ENCODE measurements around the gene CADPS. TPM values are rescaled to one million over a fixed set of nuclear protein-coding genes. Genes with fewer than 3 reads are reported as not detected.

Gene CADPS
- total and polyA plus RNA-seq, 4 donors, result 0.13 to 3.6 (median 0.49) TPM

- Histone ChIP-seq H3K4me1 (ENCODE audit: control insufficient read depth in 5 of 5, insufficient read depth in 5 of 5, low read length in 5 of 5) (no peaks in the 10 kb centered on the region), H3K9ac (ENCODE audit: insufficient read depth in 1 of 2, low read length in 2 of 2) (no peak overlapping the region), H3K36me3 (ENCODE audit: control insufficient read depth in 4 of 4, insufficient read depth in 4 of 4, low read length in 4 of 4) (no peaks in the 10 kb centered on the region), H3K27ac (ENCODE audit: low read depth in 1 of 2, low read length in 1 of 2) (no peak overlapping the region), H3K9me3 (ENCODE audit: control insufficient read depth in 4 of 4, insufficient read depth in 3 of 4, low read length in 3 of 4) (peaks cover 0 to 2% (median 0%) of the 10 kb centered on the region in 4 donors), H3K27me3 (ENCODE audit: control insufficient read depth in 3 of 3, insufficient read depth in 3 of 3, low read length in 2 of 3) (peaks cover 0 to 17% (median 0%) of the 10 kb centered on the region in 3 donors), H3K4me3 (no peak overlapping the region)
- ATAC-seq (ENCODE audit: insufficient read depth, low FRiP score) (no peak), DNase-seq (no peak)
- WGBS, 2 donors, result 58 to 63% methylated on average over 3 of the region's 3 CpGs
- TF ChIP-seq CTCF (IDR thresholded peaks at IDR 0.05; ENCODE audit: control extremely low read depth, extremely low read depth), result no peak
These were observed 254.0 kb downstream of the CADPS start for GRCh38 chr3:62621176-62621575.

GRCh38 chr3:62615258-62615849 lies 259.9 kb downstream of the CADPS start:
- WGBS, 2 donors, result 42 to 63% methylated on average over 5 of the region's 5 CpGs
- peak; percentile 20 for ATAC-seq (ENCODE audit: insufficient read depth, low FRiP score)
- no peaks in the 10 kb centered on the region for H3K9me3 ChIP-seq (ENCODE audit: control insufficient read depth in 4 of 4, insufficient read depth in 3 of 4, low read length in 3 of 4)

GRCh38 chr3:62614527-62614926 lies 260.7 kb downstream of the CADPS start:
- H3K9ac ChIP-seq (ENCODE audit: insufficient read depth in 1 of 2, low read length in 2 of 2), result no peak overlapping the region
- no peaks in the 10 kb centered on the region for H3K9me3 ChIP-seq (ENCODE audit: control insufficient read depth in 4 of 4, insufficient read depth in 3 of 4, low read length in 3 of 4)
- WGBS, 2 donors, result 72 to 75% methylated on average over 1 of the region's 1 CpG
- ATAC-seq (ENCODE audit: insufficient read depth, low FRiP score), result no peak
- peaks cover 0 to 3% (median 0%) of the 10 kb centered on the region in 3 donors for H3K27me3 ChIP-seq (ENCODE audit: control insufficient read depth in 3 of 3, insufficient read depth in 3 of 3, low read length in 2 of 3)
- no peak overlapping the region for H3K27ac ChIP-seq (ENCODE audit: low read depth in 1 of 2, low read length in 1 of 2)
- no peak for TF ChIP-seq CTCF (IDR thresholded peaks at IDR 0.05; ENCODE audit: control extremely low read depth, extremely low read depth)
- DNase-seq, result no peak
- no peaks in the 10 kb centered on the region for H3K36me3 ChIP-seq (ENCODE audit: control insufficient read depth in 4 of 4, insufficient read depth in 4 of 4, low read length in 4 of 4)
- peaks cover 0 to 2% (median 0%) of the 10 kb centered on the region in 5 donors for H3K4me1 ChIP-seq (ENCODE audit: control insufficient read depth in 5 of 5, insufficient read depth in 5 of 5, low read length in 5 of 5)
- no peak overlapping the region for H3K4me3 ChIP-seq

More at GRCh38 chr3:62615258-62615849, 259.9 kb downstream of the CADPS start:
- Histone ChIP-seq H3K27me3 (ENCODE audit: control insufficient read depth in 3 of 3, insufficient read depth in 3 of 3, low read length in 2 of 3) (peaks cover 0 to 3% (median 0%) of the 10 kb centered on the region in 3 donors), H3K27ac (ENCODE audit: low read depth in 1 of 2, low read length in 1 of 2) (no peak overlapping the region), H3K4me3 (no peak overlapping the region), H3K9ac (ENCODE audit: insufficient read depth in 1 of 2, low read length in 2 of 2) (no peak overlapping the region), H3K36me3 (ENCODE audit: control insufficient read depth in 4 of 4, insufficient read depth in 4 of 4, low read length in 4 of 4) (no peaks in the 10 kb centered on the region), H3K4me1 (ENCODE audit: control insufficient read depth in 5 of 5, insufficient read depth in 5 of 5, low read length in 5 of 5) (peaks cover 0 to 2% (median 0%) of the 10 kb centered on the region in 5 donors)
- no peak for DNase-seq
- TF ChIP-seq CTCF (IDR thresholded peaks at IDR 0.05; ENCODE audit: control extremely low read depth, extremely low read depth), result no peak

Data from lung (tissue), 12 donors.